Stimulated activated CD4-positive, alpha-beta T cell treated with anti-CD3 and anti-CD28 coated beads, Interleukin-4, amount 100 ng/mL, for 1 hour (primary cell): Measurements from ENCODE around the gene LRRC4C.
A peak's percentile ranks its signal among the peaks of the same experiment; 100 is the strongest.

Experiments used
- DNase-seq: peaks from one replicate; pipeline ENCODE4 v3.0.0-alpha.2; 2020

LRRC4C gene

GRCh38 chr11:40337118-40337517 lies 1122.3 kb downstream of the LRRC4C start:
- no peak for DNase-seq

- DNase-seq: no peak
Measured at GRCh38 chr11:40328890-40329614, 1130.4 kb downstream of the LRRC4C start.

- no peak for DNase-seq
Measured at GRCh38 chr11:40323241-40323640, 1136.2 kb downstream of the LRRC4C start.

GRCh38 chr11:40321537-40321936 lies 1137.9 kb downstream of the LRRC4C start:
- DNase-seq: no peak

GRCh38 chr11:40316171-40316570 lies 1143.3 kb downstream of the LRRC4C start:
- DNase-seq: no peak

GRCh38 chr11:40315122-40315521 lies 1144.3 kb downstream of the LRRC4C start:
- DNase-seq: no peak

GRCh38 chr11:40314327-40314726 lies 1145.1 kb downstream of the LRRC4C start:
- no peak for DNase-seq

GRCh38 chr11:40306938-40307548 lies 1152.4 kb downstream of the LRRC4C start:
- DNase-seq: no peak

GRCh38 chr11:40302669-40303068 lies 1156.8 kb downstream of the LRRC4C start:
- no peak for DNase-seq

GRCh38 chr11:40295466-40295865 lies 1164.0 kb downstream of the LRRC4C start:
- DNase-seq: no peak

- DNase-seq: no peak
Measured at GRCh38 chr11:40294741-40295140, 1164.7 kb downstream of the LRRC4C start.

- no peak for DNase-seq
Measured at GRCh38 chr11:40294349-40294735, 1165.1 kb downstream of the LRRC4C start.

- peak; percentile 19 for DNase-seq
Measured at GRCh38 chr11:40293655-40294348, 1165.7 kb downstream of the LRRC4C start.

- no peak for DNase-seq
Measured at GRCh38 chr11:40292721-40293508, 1166.5 kb downstream of the LRRC4C start.

GRCh38 chr11:40291741-40292140 lies 1167.7 kb downstream of the LRRC4C start:
- no peak for DNase-seq

- no peak for DNase-seq
Measured at GRCh38 chr11:40291329-40291728, 1168.1 kb downstream of the LRRC4C start.

- no peak for DNase-seq
Measured at GRCh38 chr11:40290171-40290631, 1169.3 kb downstream of the LRRC4C start.

GRCh38 chr11:40289370-40289769 lies 1170.1 kb downstream of the LRRC4C start:
- DNase-seq: no peak

- no peak for DNase-seq
Measured at GRCh38 chr11:40287916-40288803, 1171.3 kb downstream of the LRRC4C start.

- no peak for DNase-seq
Measured at GRCh38 chr11:40286137-40286536, 1173.3 kb downstream of the LRRC4C start.

GRCh38 chr11:40285558-40285957 lies 1173.9 kb downstream of the LRRC4C start:
- DNase-seq: no peak

- DNase-seq: no peak
Measured at GRCh38 chr11:40281052-40281580, 1178.3 kb downstream of the LRRC4C start.
